Skeletal muscle satellite cell (primary cell): ENCODE results near the gene BTBD3.

Source experiments
- H3K27me3 ChIP-seq: 2 replicates; pipeline ENCODE4 v1.7.0; 2013; ENCODE audit warnings: low read length; ENCODE audit not compliant: control insufficient read depth, insufficient read depth
- H3K36me3 ChIP-seq: 2 replicates; pipeline ENCODE4 v1.7.0; 2013; ENCODE audit warnings: mild to moderate bottlenecking, control low read depth, low read length; ENCODE audit not compliant: insufficient read depth
- H3K4me1 ChIP-seq: 2 replicates; pipeline ENCODE4 v1.7.0; 2013; ENCODE audit warnings: low read length; ENCODE audit not compliant: control insufficient read depth, insufficient read depth
- H3K4me2 ChIP-seq: 2 replicates; pipeline ENCODE4 v1.7.0; 2013; ENCODE audit warnings: mild to moderate bottlenecking, low read length
- H3K4me3 ChIP-seq: 2 replicates; pipeline ENCODE4 v1.7.0; 2013; ENCODE audit warnings: low read length
- H3K9ac ChIP-seq: 2 replicates; pipeline ENCODE4 v1.7.0; 2013; ENCODE audit warnings: mild to moderate bottlenecking, low read depth, low read length, moderate library complexity
- H3K9me3 ChIP-seq: replicated peaks from 2 replicates; pipeline ENCODE4 v1.7.0; 2013; ENCODE audit warnings: mild to moderate bottlenecking, control low read depth, low read length

The BTBD3 gene

DNA sequence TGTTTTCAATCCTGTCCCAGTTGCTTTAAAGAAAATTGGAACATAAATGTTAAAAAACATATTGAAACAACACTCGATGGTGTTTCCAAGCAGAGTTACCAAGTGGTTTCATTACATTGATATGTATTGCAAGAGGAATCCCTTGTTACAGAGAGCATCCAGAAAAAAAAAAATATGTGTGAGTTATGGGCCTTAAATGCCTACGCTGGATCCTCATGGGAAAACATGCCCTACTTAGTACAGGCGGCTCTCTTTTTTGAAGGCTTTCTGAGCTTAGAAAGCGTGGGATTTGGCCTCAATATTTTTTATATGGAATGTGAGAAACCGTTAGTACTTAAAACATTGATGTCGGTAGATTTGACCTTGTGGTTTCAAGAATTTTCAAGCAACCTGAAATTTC, 26.1 kb downstream of the BTBD3 start:
- Histone ChIP-seq H3K4me3 (no peak overlapping the region), H3K27me3 (no peaks in the 10 kb centered on the region)

DNA sequence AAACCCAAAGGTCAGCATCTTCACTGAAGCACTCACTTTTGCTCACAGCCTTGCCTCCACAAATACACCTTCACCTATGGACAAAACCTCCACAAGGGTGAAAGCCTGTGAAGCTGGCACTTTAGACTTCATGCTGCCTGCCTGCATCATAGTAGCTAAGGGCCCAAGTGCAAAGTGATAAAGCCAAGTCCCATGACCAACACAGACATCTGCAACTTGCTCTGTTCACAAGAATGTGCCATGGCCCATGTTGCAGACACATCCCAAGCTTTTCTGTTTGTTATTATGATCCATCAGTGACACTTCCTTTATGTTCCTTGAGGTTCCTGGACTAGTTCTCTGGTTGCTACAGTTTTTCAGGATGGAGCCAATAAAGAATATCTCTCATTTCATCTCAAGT, 31.1 kb downstream of the BTBD3 start:
- Histone ChIP-seq H3K4me2 (no peak overlapping the region), H3K36me3 (no peaks in the 10 kb centered on the region), H3K27me3 (no peaks in the 10 kb centered on the region), H3K9me3 (no peaks in the 10 kb centered on the region), H3K4me3 (no peak overlapping the region), H3K4me1 (no peaks in the 10 kb centered on the region), H3K9ac (no peak overlapping the region)

More for the DNA sequence above, 26.1 kb downstream of the BTBD3 start:
- Histone ChIP-seq H3K4me1 (no peaks in the 10 kb centered on the region), H3K4me2 (no peak overlapping the region), H3K9ac (no peak overlapping the region), H3K36me3 (no peaks in the 10 kb centered on the region), H3K9me3 (no peaks in the 10 kb centered on the region)

DNA sequence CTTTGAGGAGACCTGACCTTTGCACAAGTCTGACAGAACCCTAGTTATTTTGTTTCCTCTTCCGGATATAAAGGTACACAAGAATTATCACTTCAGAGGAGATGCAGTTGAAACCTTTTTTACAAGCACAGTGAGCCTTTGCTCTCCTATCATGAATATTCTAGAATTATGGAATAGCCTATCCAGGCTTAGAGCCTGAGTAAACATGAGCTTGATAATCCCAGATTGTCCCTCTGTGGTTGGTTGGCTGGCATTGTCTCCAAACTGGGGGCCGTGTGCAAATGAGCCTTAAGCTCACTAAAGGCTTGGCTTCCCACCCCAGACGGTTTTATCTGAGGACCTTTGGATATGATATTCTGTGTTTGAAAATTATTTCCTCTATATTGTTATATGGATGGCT, 32.0 kb downstream of the BTBD3 start:
- no peaks in the 10 kb centered on the region for H3K9me3 ChIP-seq
- H3K4me1 ChIP-seq = no peaks in the 10 kb centered on the region
- no peaks in the 10 kb centered on the region for H3K36me3 ChIP-seq
- H3K9ac ChIP-seq = no peak overlapping the region
- no peaks in the 10 kb centered on the region for H3K27me3 ChIP-seq
- no peak overlapping the region for H3K4me2 ChIP-seq
- no peak overlapping the region for H3K4me3 ChIP-seq

DNA sequence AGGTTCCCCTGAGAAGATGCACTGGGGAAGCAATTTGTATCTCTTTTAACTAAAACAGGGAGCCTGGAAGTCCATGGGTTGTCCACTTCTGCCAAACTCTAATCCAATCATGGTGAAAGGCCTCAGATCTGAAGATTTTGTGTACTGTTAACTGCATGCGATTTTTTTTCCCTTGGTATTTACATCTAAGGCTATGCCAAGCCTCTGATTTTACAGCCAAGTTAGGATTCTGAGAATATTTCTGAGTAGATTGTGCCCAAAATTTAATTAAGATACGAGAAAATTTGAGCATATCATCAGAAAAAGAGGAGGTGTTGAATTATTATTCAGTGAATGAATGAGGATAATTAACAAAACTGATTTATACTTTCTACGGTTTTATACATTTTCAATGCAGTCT, 34.0 kb downstream of the BTBD3 start:
- Histone ChIP-seq H3K4me1 (no peaks in the 10 kb centered on the region), H3K9me3 (no peaks in the 10 kb centered on the region), H3K9ac (no peak overlapping the region), H3K27me3 (no peaks in the 10 kb centered on the region), H3K4me3 (no peak overlapping the region), H3K4me2 (no peak overlapping the region), H3K36me3 (no peaks in the 10 kb centered on the region)

DNA sequence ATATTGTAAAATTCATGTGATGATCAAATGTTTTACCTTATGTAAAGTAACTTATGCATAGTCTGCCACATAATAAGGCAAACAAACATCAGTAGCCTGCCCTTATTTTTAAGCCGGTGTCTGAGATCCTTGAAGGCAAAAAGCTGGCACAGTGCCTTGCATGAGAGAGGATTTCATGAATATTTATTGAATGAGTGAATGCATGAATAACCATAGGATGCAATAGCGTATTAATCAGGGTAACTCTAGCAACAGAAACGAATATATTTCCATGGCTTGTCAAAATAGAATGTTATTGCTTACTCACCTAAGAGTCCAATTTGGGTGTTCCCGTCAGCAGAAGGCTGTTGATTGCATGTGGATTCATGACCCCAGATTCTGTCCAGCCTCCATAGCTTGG, 34.9 kb downstream of the BTBD3 start:
- Histone ChIP-seq H3K9ac (no peak overlapping the region), H3K27me3 (no peaks in the 10 kb centered on the region), H3K4me2 (no peak overlapping the region), H3K36me3 (no peaks in the 10 kb centered on the region), H3K4me3 (no peak overlapping the region), H3K9me3 (no peaks in the 10 kb centered on the region), H3K4me1 (no peaks in the 10 kb centered on the region)

DNA sequence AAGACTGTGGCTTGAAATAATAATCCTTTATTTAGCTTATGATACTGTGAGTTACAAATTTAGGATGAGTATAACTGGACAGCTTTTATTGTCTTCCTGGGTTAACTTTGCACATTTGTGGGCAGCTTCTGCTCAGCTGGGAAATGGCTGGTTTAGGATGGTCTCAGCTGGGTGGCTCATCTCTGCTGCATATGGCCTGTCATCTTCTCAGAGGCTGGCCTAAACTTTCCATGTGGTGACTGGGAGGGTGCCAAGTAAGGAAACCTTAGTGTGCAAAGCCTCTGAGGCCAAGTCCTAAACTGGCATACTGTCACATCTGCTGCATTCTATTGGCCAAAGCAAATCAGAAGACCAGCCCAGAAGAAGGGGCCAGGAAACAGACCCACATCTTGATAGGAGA, 40.2 kb downstream of the BTBD3 start:
- Histone ChIP-seq H3K36me3 (no peaks in the 10 kb centered on the region), H3K4me2 (no peak overlapping the region), H3K9ac (no peak overlapping the region), H3K4me1 (no peaks in the 10 kb centered on the region), H3K9me3 (no peaks in the 10 kb centered on the region), H3K27me3 (no peaks in the 10 kb centered on the region), H3K4me3 (no peak overlapping the region)

DNA sequence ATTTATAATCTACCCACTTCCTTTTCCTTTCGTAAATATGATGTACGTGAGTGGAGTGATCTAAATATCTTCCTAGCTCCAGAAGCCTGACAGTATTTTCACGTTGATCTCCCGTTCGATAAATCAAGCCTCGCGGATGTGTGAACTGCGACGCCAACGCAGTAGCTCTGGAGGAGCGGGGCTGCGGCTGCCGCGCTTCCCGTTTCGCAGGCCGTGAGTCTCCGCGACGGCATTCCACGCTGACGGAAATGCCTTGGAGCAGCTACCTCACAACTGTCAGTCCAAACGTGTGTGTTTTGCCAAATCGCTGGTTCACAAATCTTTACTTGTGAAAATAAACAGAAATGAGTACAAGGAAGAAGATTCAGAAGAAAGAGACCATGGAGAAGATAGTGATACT, 41.2 kb downstream of the BTBD3 start:
- Histone ChIP-seq H3K4me3 (no peak overlapping the region), H3K4me1 (no peaks in the 10 kb centered on the region), H3K4me2 (no peak overlapping the region), H3K27me3 (no peaks in the 10 kb centered on the region), H3K9me3 (no peaks in the 10 kb centered on the region), H3K9ac (no peak overlapping the region), H3K36me3 (no peaks in the 10 kb centered on the region)

DNA sequence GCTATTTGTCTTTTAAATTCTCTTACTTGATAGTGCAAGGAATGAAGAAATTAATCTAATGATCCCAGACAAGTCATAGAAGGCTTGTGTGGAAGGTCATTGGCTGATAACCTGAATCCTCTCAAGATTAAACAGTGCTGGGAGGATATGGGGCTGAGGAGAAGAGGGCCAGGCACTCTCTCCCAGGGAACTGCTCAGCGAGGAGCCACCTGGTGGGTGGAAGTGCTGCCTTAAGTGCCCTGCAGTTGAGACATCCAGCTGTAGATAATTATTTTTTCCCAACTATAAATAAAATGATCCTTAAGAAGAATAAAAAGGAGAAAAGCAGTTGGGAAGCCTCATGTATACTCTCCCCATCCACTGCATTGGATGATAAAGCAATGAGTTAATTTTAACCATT, 47.9 kb downstream of the BTBD3 start:
- Histone ChIP-seq H3K9me3 (no peaks in the 10 kb centered on the region), H3K9ac (no peak overlapping the region), H3K36me3 (no peaks in the 10 kb centered on the region), H3K4me3 (no peak overlapping the region), H3K27me3 (no peaks in the 10 kb centered on the region), H3K4me1 (no peaks in the 10 kb centered on the region), H3K4me2 (no peak overlapping the region)

DNA sequence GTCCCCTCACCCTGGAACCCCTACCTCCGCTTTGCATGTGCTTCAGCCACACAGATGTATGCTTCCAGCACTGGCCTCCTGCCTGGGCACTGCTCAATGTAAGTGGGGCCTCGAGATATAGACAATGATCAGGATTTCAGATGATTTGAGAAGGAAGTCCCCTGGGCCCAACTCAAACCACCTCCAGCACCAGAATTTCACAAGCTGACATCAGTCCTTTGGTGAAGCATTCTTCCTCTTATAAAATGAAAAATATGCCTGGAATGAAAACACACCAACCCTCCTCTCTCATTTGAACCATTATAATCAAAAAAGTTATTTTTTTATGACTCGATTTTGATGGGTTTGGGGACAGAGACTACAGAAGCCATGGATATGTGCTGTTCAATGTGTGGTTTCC, 48.5 kb downstream of the BTBD3 start:
- H3K4me1 ChIP-seq = no peaks in the 10 kb centered on the region
- H3K4me2 ChIP-seq = no peak overlapping the region
- no peaks in the 10 kb centered on the region for H3K9me3 ChIP-seq
- H3K9ac ChIP-seq = no peak overlapping the region
- H3K27me3 ChIP-seq = no peaks in the 10 kb centered on the region
- H3K36me3 ChIP-seq = no peaks in the 10 kb centered on the region
- no peak overlapping the region for H3K4me3 ChIP-seq

DNA sequence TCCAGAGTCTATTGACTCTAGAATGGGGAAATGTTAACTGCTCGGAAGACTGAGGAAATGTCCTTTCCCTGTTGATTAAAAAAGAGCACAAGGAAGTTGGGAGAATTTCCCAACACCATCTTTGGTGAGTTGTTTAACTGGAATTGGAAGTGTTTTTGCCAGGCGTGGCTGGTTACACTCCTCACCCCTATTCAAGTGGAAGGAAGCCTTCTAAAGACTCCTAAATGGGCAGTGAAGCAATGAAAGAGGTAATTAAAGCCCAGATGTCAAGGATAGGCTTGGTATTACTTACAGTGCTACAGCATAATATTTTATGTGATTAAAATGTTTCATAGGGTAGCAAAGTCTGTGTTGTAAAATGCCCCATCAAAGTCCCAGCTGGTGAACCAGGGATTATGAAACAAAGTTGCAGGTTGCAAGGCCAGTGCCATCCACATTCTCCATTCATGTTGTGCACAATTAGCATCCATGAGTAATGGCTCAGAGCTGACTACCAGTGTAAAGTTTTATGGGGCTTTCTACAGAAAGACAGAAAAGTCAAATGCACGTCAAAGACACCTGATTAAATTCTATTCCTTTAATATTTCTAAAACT, 52.6 kb downstream of the BTBD3 start:
- H3K4me3 ChIP-seq = no peak overlapping the region
- H3K9me3 ChIP-seq = no peaks in the 10 kb centered on the region
- H3K36me3 ChIP-seq = no peaks in the 10 kb centered on the region
- peaks cover 6% of the 10 kb centered on the region for H3K27me3 ChIP-seq
- no peak overlapping the region for H3K4me2 ChIP-seq
- no peak overlapping the region for H3K9ac ChIP-seq
- no peaks in the 10 kb centered on the region for H3K4me1 ChIP-seq

DNA sequence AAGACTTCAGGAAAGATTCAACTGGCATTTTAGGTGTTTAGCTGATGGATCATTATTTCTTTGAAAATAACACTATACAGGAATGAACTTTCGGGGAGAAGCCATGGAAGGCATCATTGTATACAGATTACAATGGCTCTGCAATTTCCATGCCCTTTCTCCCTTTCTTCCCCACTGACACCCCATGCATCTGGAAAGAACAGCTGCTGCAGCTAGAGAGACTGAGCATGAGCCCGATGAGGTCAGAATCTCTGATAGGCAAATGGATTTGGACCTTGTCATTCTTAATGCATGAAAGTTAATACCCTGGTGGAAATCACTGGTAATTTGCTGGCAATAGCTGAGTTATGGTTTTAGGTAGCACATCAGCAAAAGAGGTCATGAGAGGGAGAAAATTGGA, 54.8 kb downstream of the BTBD3 start:
- Histone ChIP-seq H3K4me1 (no peaks in the 10 kb centered on the region), H3K4me2 (no peak overlapping the region), H3K9ac (no peak overlapping the region), H3K9me3 (no peaks in the 10 kb centered on the region), H3K4me3 (no peak overlapping the region), H3K36me3 (no peaks in the 10 kb centered on the region), H3K27me3 (peaks cover 6% of the 10 kb centered on the region)
